Measurements from ENCODE around the gene LENG8. TPM values are rescaled to one million over a fixed set of nuclear protein-coding genes. Genes with fewer than 3 reads are reported as not detected.

LENG8 gene
- total RNA-seq, 1 experiment from 2014 or later: 148 TPM

- no peak overlapping the region for H2BK5ac ChIP-seq (ENCODE audit: insufficient read length, low read length)
- TF ChIP-seq, protein P1, sequence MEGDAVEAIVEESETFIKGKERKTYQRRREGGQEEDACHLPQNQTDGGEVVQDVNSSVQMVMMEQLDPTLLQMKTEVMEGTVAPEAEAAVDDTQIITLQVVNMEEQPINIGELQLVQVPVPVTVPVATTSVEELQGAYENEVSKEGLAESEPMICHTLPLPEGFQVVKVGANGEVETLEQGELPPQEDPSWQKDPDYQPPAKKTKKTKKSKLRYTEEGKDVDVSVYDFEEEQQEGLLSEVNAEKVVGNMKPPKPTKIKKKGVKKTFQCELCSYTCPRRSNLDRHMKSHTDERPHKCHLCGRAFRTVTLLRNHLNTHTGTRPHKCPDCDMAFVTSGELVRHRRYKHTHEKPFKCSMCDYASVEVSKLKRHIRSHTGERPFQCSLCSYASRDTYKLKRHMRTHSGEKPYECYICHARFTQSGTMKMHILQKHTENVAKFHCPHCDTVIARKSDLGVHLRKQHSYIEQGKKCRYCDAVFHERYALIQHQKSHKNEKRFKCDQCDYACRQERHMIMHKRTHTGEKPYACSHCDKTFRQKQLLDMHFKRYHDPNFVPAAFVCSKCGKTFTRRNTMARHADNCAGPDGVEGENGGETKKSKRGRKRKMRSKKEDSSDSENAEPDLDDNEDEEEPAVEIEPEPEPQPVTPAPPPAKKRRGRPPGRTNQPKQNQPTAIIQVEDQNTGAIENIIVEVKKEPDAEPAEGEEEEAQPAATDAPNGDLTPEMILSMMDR (conservative IDR thresholded peaks at IDR 0.05): no peak
- no peak overlapping the region for H3K27ac ChIP-seq (ENCODE audit: insufficient read length, low read depth, low read length)
- Mint-ChIP-seq H3K4me1 (peaks cover 7% of the 10 kb centered on the region in 2 experiments; a peak in 3 of 4 replicates), H3K4me3 (peak overlapping the region in 1 of 2 experiments; percentile 38; a peak in 2 of 5 replicates), H3K36me3 (ENCODE audit: insufficient read depth in 1 of 3, low read depth in 3 of 3) (peaks cover 34 to 68% (median 66%) of the 10 kb centered on the region in 3 experiments; a peak in 6 of 7 replicates), H3K27ac (peak overlapping the region; percentile 87 to 95 (median 91); a peak in 6 of 7 replicates), H3K27me3 (ENCODE audit: low read depth) (no peaks in the 10 kb centered on the region; the same call in 1 of the 2 replicates), H3K9me3 (peaks cover 0 to 2% of the 10 kb centered on the region in 2 experiments; a peak in 1 of 5 replicates)
- DNase-seq: no peak
- no peak overlapping the region for H4K91ac ChIP-seq (ENCODE audit: insufficient read length, low read depth, low read length)
- no peaks in the 10 kb centered on the region for H3K27me3 ChIP-seq (ENCODE audit: insufficient read depth, low read length)
- H2BK15ac ChIP-seq (ENCODE audit: low read depth, low read length): no peak overlapping the region
- H3K23me2 ChIP-seq (ENCODE audit: insufficient read length, low read depth, low read length, poor library complexity, severe bottlenecking): peaks cover 11% of the 10 kb centered on the region
- no peaks in the 10 kb centered on the region for H4K20me1 ChIP-seq (ENCODE audit: control insufficient read depth, insufficient read depth, insufficient read length)
- no peak overlapping the region for H3K4me2 ChIP-seq (ENCODE audit: insufficient read depth, insufficient read length, low read length)
- no peak overlapping the region for H3K4ac ChIP-seq (ENCODE audit: low read depth, low read length)
- no peak overlapping the region for H3T11ph ChIP-seq (ENCODE audit: low read length)
- H3K56ac ChIP-seq (ENCODE audit: insufficient read length, low read depth, low read length): no peak overlapping the region
- WGBS (ENCODE audit: extremely low coverage, insufficient read length, low lambda C conversion rate): no CpG with 5 or more reads among the region's 16 CpGs
- H3K4me1 ChIP-seq (ENCODE audit: insufficient read depth, low read length): no peaks in the 10 kb centered on the region
- no peaks in the 10 kb centered on the region for H3K79me1 ChIP-seq (ENCODE audit: insufficient read depth, low read depth, low read length, poor library complexity, severe bottlenecking)
- no peak overlapping the region for H3K14ac ChIP-seq (ENCODE audit: insufficient read depth, low read length)
- no peak overlapping the region for H4K8ac ChIP-seq (replicated peaks; ENCODE audit: insufficient read length, low read depth, low read length)
- H3K23ac ChIP-seq (ENCODE audit: insufficient read length, low read depth, low read length): no peak overlapping the region
- H2BK20ac ChIP-seq (ENCODE audit: low read depth, low read length, poor library complexity, severe bottlenecking): no peak overlapping the region
- H2BK12ac ChIP-seq (ENCODE audit: insufficient read length, low read depth, low read length): no peak overlapping the region
- H4K5ac ChIP-seq (ENCODE audit: insufficient read length, low read depth, low read length): no peak overlapping the region
- no peaks in the 10 kb centered on the region for H3K9me3 ChIP-seq (ENCODE audit: control insufficient read depth, low read depth, low read length)
- H2AK5ac ChIP-seq (ENCODE audit: insufficient read length, low read length): no peak overlapping the region
- no peak overlapping the region for H2AFZ ChIP-seq (ENCODE audit: low read length)
- no peak overlapping the region for H2BK120ac ChIP-seq (ENCODE audit: low read depth, low read length, poor library complexity, severe bottlenecking)
- H3K79me2 ChIP-seq (ENCODE audit: insufficient read depth, low read length): no peaks in the 10 kb centered on the region
- no peak overlapping the region for H3K18ac ChIP-seq (ENCODE audit: insufficient read length, low read depth, low read length)
- no peak overlapping the region for H3K9ac ChIP-seq (ENCODE audit: extremely low read depth, insufficient read length, low read length)
Observed at GRCh38 chr19:54459282-54460229, 10.6 kb downstream of the LENG8 start.

Data from H9 (cell line).